Keratinocyte (primary cell): ENCODE results near the gene OTOG. TPM values are rescaled to one million over a fixed set of nuclear protein-coding genes. Genes with fewer than 3 reads are reported as not detected.

Experiments used
- DNase-seq: peaks from one replicate; pipeline ENCODE4 v3.0.0-alpha.2; 2011; ENCODE audit warnings: low read depth, missing footprints, low spot score
- FAIRE-seq: peaks from 2 replicates; lab custom pipeline; 2011; peaks lifted over from hg19 to GRCh38; lab: Jason Lieb, UNC
- H2AFZ ChIP-seq: 2 replicates; pipeline ENCODE4 v1.6.0; 2012; ENCODE audit warnings: low read length, control low read depth, inconsistent platforms; ENCODE audit not compliant: control insufficient read depth
- H3K27ac ChIP-seq: 2 replicates; pipeline ENCODE4 v1.5.1; 2011; ENCODE audit warnings: low read length; ENCODE audit not compliant: control insufficient read depth, insufficient read depth
- H3K27me3 ChIP-seq: 3 replicates; pipeline ENCODE4 v1.6.0; 2011; ENCODE audit warnings: low read length; ENCODE audit not compliant: control insufficient read depth, insufficient read depth; ENCODE audit errors: extremely low read depth
- H3K36me3 ChIP-seq, 2 experiments: 2 replicates in 1 of 2; 3 replicates in 1 of 2; pipeline ENCODE4 v1.5.1; 2011; ENCODE audit warnings: low read length in 2 of 2, mild to moderate bottlenecking in 1 of 2; ENCODE audit not compliant: control insufficient read depth in 2 of 2, insufficient read depth in 2 of 2; ENCODE audit errors: extremely low read depth in 1 of 2
- H3K4me1 ChIP-seq: 3 replicates; pipeline ENCODE4 v1.5.1; 2011; ENCODE audit warnings: low read length; ENCODE audit not compliant: control insufficient read depth, insufficient read depth; ENCODE audit errors: extremely low read depth
- H3K4me2 ChIP-seq: 3 replicates; pipeline ENCODE4 v1.6.0; 2011; ENCODE audit warnings: low read depth, low read length; ENCODE audit not compliant: control insufficient read depth, insufficient read depth; ENCODE audit errors: extremely low read depth
- H3K4me3 ChIP-seq, 3 experiments: fragments of 200-600 bp in 1 of 3; sonication (generic) in 1 of 3; 2 replicates in 2 of 3; 3 replicates in 1 of 3; pipeline ENCODE4 v1.5.1; 2011 to 2016; ENCODE audit warnings: low read length in 3 of 3, mild to moderate bottlenecking in 3 of 3, control low read depth in 2 of 3, inconsistent platforms in 1 of 3, low read depth in 1 of 3, mixed read lengths in 1 of 3, mixed run types in 1 of 3, moderate library complexity in 1 of 3; ENCODE audit not compliant: control insufficient read depth in 2 of 3, insufficient read depth in 2 of 3; ENCODE audit errors: extremely low read depth in 1 of 3
- H3K79me2 ChIP-seq: 2 replicates; pipeline ENCODE4 v1.6.0; 2012; ENCODE audit warnings: low read length; ENCODE audit not compliant: control insufficient read depth, insufficient read depth
- H3K9ac ChIP-seq: 3 replicates; pipeline ENCODE4 v1.6.0; 2011; ENCODE audit warnings: low read length; ENCODE audit not compliant: control insufficient read depth, insufficient read depth; ENCODE audit errors: extremely low read depth
- H3K9me1 ChIP-seq: 3 replicates; pipeline ENCODE4 v1.6.0; 2011; ENCODE audit warnings: low read length; ENCODE audit not compliant: control insufficient read depth, insufficient read depth; ENCODE audit errors: extremely low read depth
- H3K9me3 ChIP-seq: 2 replicates; pipeline ENCODE4 v1.5.1; 2012; ENCODE audit warnings: low read depth, low read length; ENCODE audit not compliant: control insufficient read depth
- H4K20me1 ChIP-seq: 3 replicates; pipeline ENCODE4 v1.6.0; 2011; ENCODE audit warnings: low read length; ENCODE audit not compliant: control insufficient read depth, insufficient read depth; ENCODE audit errors: extremely low read depth
- CTCF ChIP-seq, 3 experiments: IDR thresholded peaks in 1 of 3; conservative IDR thresholded peaks in 1 of 3; optimal IDR thresholded peaks in 1 of 3; 2 replicates in 2 of 3; 3 replicates in 1 of 3; pipeline versions ENCODE3 to v1.5.1; 2011; ENCODE audit warnings: low read length in 3 of 3, mild to moderate bottlenecking in 3 of 3, moderate library complexity in 2 of 3, control low read depth in 1 of 3, inconsistent platforms in 1 of 3; ENCODE audit not compliant: insufficient read depth in 2 of 3; ENCODE audit errors: extremely low read depth in 1 of 3
- EZH2 ChIP-seq: IDR thresholded peaks from one replicate; pipeline ENCODE4 v1.6.1; 2012; ENCODE audit warnings: inconsistent platforms, mild to moderate bottlenecking, low read length, moderate library complexity
- dilution Hi-C: fragments of 300-500 bp; cut with MboI; formaldehyde crosslinking; loops from one replicate; pipeline ENCODE4 v1.7.0; 2020; ENCODE audit warnings: low sequenced_read_pairs; ENCODE audit not compliant: extremely low pct_ligation_motif_present
- polyA plus RNA-seq, 5 experiments: library from polyadenylated mRNA; depleted of rRNA in 3 of 5; stranded (reverse) in 3 of 5; stranded (forward) in 1 of 5; unstranded in 1 of 5; fragments of >200 nt; gene quantifications; 1 replicate in 1 of 5; 2 replicates in 3 of 5; 3 replicates in 1 of 5; pipeline versions ENCODE4 v1.2.1 to v1.2.3, GENCODE V29; 2011 to 2012; ENCODE audit warnings: missing spikeins in 2 of 5, low read depth in 1 of 5, low replicate concordance in 1 of 5

OTOG gene
- polyA plus RNA-seq, 1 donor (not counting 4 experiments of a cell fraction or from before 2014, with no cell fraction given), result not detected

- H3K36me3 ChIP-seq, result no peaks in the 10 kb centered on the region
- no peak overlapping the region for H3K4me2 ChIP-seq
- H3K4me1 ChIP-seq, result no peaks in the 10 kb centered on the region
- no peaks in the 10 kb centered on the region for H4K20me1 ChIP-seq
- FAIRE-seq, result no peak
- H3K9me1 ChIP-seq, result no peaks in the 10 kb centered on the region
- TF ChIP-seq CTCF (optimal IDR thresholded peaks at IDR 0.05 in 1 of 3, IDR thresholded peaks at IDR 0.05 in 1 of 3, conservative IDR thresholded peaks at IDR 0.05 in 1 of 3; ENCODE audit: extremely low read depth in 1 of 3, insufficient read depth in 2 of 3, low read length in 3 of 3), result no peak
- no peak for TF ChIP-seq EZH2
- H3K79me2 ChIP-seq, result no peaks in the 10 kb centered on the region
- no peak overlapping the region for H3K9ac ChIP-seq
- no peak for DNase-seq
- H3K27ac ChIP-seq, result no peak overlapping the region
- dilution Hi-C loops, result no loop called here
- no peaks in the 10 kb centered on the region for H3K9me3 ChIP-seq
- no peak overlapping the region for H2AFZ ChIP-seq
- peaks cover 11% of the 10 kb centered on the region for H3K27me3 ChIP-seq
- no peak overlapping the region for H3K4me3 ChIP-seq
Observed at GRCh38 chr11:17611049-17611448, 64.0 kb downstream of the OTOG start.

GRCh38 chr11:17611503-17612220, 64.6 kb downstream of the OTOG start:
- Histone ChIP-seq H2AFZ (no peak overlapping the region), H3K79me2 (no peaks in the 10 kb centered on the region), H3K9ac (no peak overlapping the region), H3K27ac (no peak overlapping the region), H3K4me3 (no peak overlapping the region), H3K9me1 (no peaks in the 10 kb centered on the region), H3K27me3 (peaks cover 7% of the 10 kb centered on the region), H3K4me2 (no peak overlapping the region), H3K4me1 (no peaks in the 10 kb centered on the region), H3K9me3 (no peaks in the 10 kb centered on the region), H4K20me1 (no peaks in the 10 kb centered on the region), H3K36me3 (no peaks in the 10 kb centered on the region)
- no peak for FAIRE-seq
- dilution Hi-C loops, result no loop called here
- no peak for DNase-seq
- TF ChIP-seq CTCF (optimal IDR thresholded peaks at IDR 0.05 in 1 of 3, IDR thresholded peaks at IDR 0.05 in 1 of 3, conservative IDR thresholded peaks at IDR 0.05 in 1 of 3; ENCODE audit: extremely low read depth in 1 of 3, insufficient read depth in 2 of 3, low read length in 3 of 3), result no peak
- no peak for TF ChIP-seq EZH2
